ENCODE data around the gene LKAAEAR1.

Gene LKAAEAR1

DNA sequence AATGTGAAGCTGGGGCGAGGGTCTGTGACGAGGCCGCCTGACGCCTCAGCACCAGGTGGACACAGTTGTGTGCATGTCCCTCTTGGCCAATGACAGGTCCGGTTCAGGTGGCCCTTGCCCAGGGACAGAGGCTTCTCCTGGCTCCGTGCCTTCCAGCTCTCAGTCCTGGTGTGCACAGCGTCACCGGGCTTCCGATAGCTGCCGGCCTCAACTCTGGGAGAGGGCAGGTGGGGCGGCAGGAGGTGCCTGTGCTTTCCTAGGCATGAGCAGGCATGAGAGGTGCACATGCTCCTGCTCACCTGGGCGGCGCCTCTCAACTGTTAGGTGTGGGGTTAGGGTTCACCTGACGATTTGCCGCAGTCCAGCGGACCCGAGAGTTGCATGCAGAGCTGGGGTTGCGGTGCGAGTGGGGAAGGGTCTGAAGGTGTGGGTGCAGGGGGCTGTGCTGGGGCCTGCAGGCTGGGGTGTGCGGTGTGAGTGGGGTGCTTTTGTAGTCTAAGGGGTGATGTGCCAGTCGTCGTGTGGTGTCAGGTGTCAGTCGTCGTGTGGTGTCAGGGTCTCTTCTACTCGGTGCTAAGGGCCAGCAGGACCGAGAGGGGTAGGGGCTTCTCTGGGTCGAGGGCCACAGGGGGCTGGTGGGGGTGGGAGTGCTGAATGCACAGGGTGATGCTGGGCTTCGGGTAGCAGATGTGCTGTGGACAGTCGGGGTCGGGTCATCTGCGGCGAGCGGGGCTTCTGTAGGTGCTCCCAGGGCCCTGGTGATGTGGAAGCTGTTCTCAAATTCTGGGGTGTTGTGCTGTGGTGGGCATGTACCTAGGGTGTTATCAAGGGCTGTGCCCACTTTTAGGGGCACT, 31.0 kb downstream of the LKAAEAR1 start:
- H3K9me2 ChIP-seq (ENCODE audit: low read depth, low read length), result no peaks in the 10 kb centered on the region
- H3K4me1 ChIP-seq (ENCODE audit: insufficient read depth, low read length, severe bottlenecking), result peaks cover 11% of the 10 kb centered on the region
- H2AFZ ChIP-seq (ENCODE audit: low read length), result no peak overlapping the region
- no peak for TF ChIP-seq EZH2 (IDR thresholded peaks at IDR 0.05; ENCODE audit: borderline replicate concordance, low read length)
- TF ChIP-seq, protein P1, sequence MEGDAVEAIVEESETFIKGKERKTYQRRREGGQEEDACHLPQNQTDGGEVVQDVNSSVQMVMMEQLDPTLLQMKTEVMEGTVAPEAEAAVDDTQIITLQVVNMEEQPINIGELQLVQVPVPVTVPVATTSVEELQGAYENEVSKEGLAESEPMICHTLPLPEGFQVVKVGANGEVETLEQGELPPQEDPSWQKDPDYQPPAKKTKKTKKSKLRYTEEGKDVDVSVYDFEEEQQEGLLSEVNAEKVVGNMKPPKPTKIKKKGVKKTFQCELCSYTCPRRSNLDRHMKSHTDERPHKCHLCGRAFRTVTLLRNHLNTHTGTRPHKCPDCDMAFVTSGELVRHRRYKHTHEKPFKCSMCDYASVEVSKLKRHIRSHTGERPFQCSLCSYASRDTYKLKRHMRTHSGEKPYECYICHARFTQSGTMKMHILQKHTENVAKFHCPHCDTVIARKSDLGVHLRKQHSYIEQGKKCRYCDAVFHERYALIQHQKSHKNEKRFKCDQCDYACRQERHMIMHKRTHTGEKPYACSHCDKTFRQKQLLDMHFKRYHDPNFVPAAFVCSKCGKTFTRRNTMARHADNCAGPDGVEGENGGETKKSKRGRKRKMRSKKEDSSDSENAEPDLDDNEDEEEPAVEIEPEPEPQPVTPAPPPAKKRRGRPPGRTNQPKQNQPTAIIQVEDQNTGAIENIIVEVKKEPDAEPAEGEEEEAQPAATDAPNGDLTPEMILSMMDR (IDR thresholded peaks at IDR 0.05; ENCODE audit: low read length), result no peak
- no peaks in the 10 kb centered on the region for H3K9me3 ChIP-seq (ENCODE audit: low read length)
- no peak overlapping the region for H3K9ac ChIP-seq (ENCODE audit: low read length)
- no peaks in the 10 kb centered on the region for H3K79me2 ChIP-seq (ENCODE audit: insufficient read depth, low read length)
- peaks cover 21% of the 10 kb centered on the region for H3K27me3 ChIP-seq (ENCODE audit: insufficient read depth, low read length)
- no peak overlapping the region for H3K27ac ChIP-seq (ENCODE audit: low read depth, low read length, poor library complexity, severe bottlenecking)
- H3F3A ChIP-seq (ENCODE audit: insufficient read depth, low read length), result no peaks in the 10 kb centered on the region
- no peaks in the 10 kb centered on the region for H3K36me3 ChIP-seq (ENCODE audit: insufficient read depth, low read length)
- H3K4me2 ChIP-seq (ENCODE audit: low read length), result no peak overlapping the region
- H4K20me1 ChIP-seq (ENCODE audit: insufficient read depth, low read length), result no peaks in the 10 kb centered on the region
- no peak overlapping the region for H3K4me3 ChIP-seq (ENCODE audit: low read depth, low read length, poor library complexity, severe bottlenecking)

DNA sequence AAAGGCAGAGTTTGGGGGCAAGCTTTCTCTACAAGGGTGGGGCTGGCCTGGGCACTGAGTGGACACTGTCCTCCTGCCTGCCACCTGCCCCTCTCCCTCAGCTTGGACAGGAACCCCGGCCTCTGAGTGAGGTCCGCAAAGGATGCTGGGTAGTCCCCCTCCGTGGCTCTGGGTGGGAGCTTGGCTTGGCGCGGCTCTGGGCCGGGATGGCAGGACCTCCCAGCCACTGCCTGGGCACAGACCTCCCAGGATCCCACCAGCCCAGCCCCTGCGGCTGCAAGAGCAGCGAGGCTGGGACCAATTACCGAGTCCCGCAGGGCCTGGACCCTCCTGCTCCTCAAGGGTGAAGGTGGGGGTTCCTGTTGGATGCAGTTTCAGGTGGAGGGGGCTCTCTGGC, 31.9 kb downstream of the LKAAEAR1 start:
- Histone ChIP-seq H3K9me3 (ENCODE audit: low read length) (no peaks in the 10 kb centered on the region), H3K27ac (ENCODE audit: low read depth, low read length, poor library complexity, severe bottlenecking) (no peak overlapping the region), H4K20me1 (ENCODE audit: insufficient read depth, low read length) (no peaks in the 10 kb centered on the region), H3K4me2 (ENCODE audit: low read length) (no peak overlapping the region), H3F3A (ENCODE audit: insufficient read depth, low read length) (no peaks in the 10 kb centered on the region), H3K36me3 (ENCODE audit: insufficient read depth, low read length) (no peaks in the 10 kb centered on the region), H3K4me1 (ENCODE audit: insufficient read depth, low read length, severe bottlenecking) (peaks cover 7% of the 10 kb centered on the region), H2AFZ (ENCODE audit: low read length) (no peak overlapping the region), H3K79me2 (ENCODE audit: insufficient read depth, low read length) (no peaks in the 10 kb centered on the region), H3K27me3 (ENCODE audit: insufficient read depth, low read length) (peaks cover 21% of the 10 kb centered on the region), H3K9ac (ENCODE audit: low read length) (no peak overlapping the region), H3K4me3 (ENCODE audit: low read depth, low read length, poor library complexity, severe bottlenecking) (no peak overlapping the region), H3K9me2 (ENCODE audit: low read depth, low read length) (no peaks in the 10 kb centered on the region)
- TF ChIP-seq, protein P1 (IDR thresholded peaks at IDR 0.05; ENCODE audit: low read length), result no peak
- TF ChIP-seq EZH2 (IDR thresholded peaks at IDR 0.05; ENCODE audit: borderline replicate concordance, low read length), result no peak

DNA sequence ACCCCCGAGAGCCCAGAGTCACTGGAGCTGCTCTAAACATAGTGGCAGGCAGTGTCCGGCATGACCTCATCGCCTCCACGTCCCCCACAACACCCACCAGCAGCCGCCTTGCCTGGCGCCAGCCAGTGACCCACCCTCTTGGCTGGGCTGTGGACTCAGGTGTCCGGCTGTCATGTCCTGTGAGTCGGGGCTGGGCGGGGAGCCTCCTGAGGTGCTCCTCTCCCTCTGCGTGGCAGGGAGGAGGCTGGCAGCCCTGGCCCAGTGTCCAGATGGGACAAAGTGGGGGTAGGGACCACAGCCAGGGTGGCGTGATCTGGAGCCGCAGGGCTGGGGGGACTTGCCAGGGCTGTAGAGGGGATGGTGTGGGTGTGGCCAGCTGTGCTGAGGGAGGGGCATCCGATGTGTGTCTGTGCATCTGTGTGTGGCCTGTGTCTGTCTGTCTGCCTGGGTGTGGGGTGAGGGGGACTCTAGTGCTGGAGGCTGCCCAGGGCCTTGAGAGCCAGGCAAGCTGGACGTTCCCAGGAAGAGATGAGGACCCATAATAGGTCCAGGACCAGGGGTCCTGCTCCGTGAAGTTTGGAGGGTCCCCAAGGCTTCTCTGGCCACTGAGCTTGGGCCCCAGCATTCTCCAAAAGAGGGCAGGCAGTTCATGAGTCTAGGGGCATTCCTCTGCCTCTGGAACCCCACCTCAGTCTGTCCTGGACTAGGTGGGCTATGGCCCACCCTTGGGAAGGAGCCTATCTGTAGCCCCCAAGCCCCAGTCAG, 32.5 kb downstream of the LKAAEAR1 start:
- no peaks in the 10 kb centered on the region for H3K9me2 ChIP-seq (ENCODE audit: low read depth, low read length)
- no peaks in the 10 kb centered on the region for H3K79me2 ChIP-seq (ENCODE audit: insufficient read depth, low read length)
- TF ChIP-seq, protein P1 (IDR thresholded peaks at IDR 0.05; ENCODE audit: low read length), result no peak
- no peak for TF ChIP-seq EZH2 (IDR thresholded peaks at IDR 0.05; ENCODE audit: borderline replicate concordance, low read length)
- H3K9me3 ChIP-seq (ENCODE audit: low read length), result no peaks in the 10 kb centered on the region
- H3K9ac ChIP-seq (ENCODE audit: low read length), result no peak overlapping the region
- no peak overlapping the region for H3K4me2 ChIP-seq (ENCODE audit: low read length)
- H3K27me3 ChIP-seq (ENCODE audit: insufficient read depth, low read length), result peaks cover 20% of the 10 kb centered on the region
- H3K4me1 ChIP-seq (ENCODE audit: insufficient read depth, low read length, severe bottlenecking), result peaks cover under 1% of the 10 kb centered on the region
- H2AFZ ChIP-seq (ENCODE audit: low read length), result no peak overlapping the region
- H3K36me3 ChIP-seq (ENCODE audit: insufficient read depth, low read length), result no peaks in the 10 kb centered on the region
- H3K27ac ChIP-seq (ENCODE audit: low read depth, low read length, poor library complexity, severe bottlenecking), result no peak overlapping the region
- no peaks in the 10 kb centered on the region for H3F3A ChIP-seq (ENCODE audit: insufficient read depth, low read length)
- no peaks in the 10 kb centered on the region for H4K20me1 ChIP-seq (ENCODE audit: insufficient read depth, low read length)
- H3K4me3 ChIP-seq (ENCODE audit: low read depth, low read length, poor library complexity, severe bottlenecking), result no peak overlapping the region
